HG03097 (cell line): ENCODE results near the gene ENO4.

Experiments
- ATAC-seq: cut with Tn5 transposase; IDR thresholded peaks from one replicate; pipeline ENCODE4 v1.9.1; 2021; ENCODE audit not compliant: unreplicated experiment, low FRiP score

Gene ENO4

GRCh38 chr10:116849248-116850057 lies at the start of gene ENO4:
TSS of gene ENO4 (plus strand) at chr10:116849499. CDS start at chr10:116849567, 68 bp downstream.
- ATAC-seq: no peak

GRCh38 chr10:116800286-116800929 lies 48.9 kb upstream of the ENO4 start:
- no peak for ATAC-seq

- no peak for ATAC-seq
Observed at GRCh38 chr10:116801658-116802057, 47.6 kb upstream of the ENO4 start.

GRCh38 chr10:116802474-116802873 lies 46.8 kb upstream of the ENO4 start:
- ATAC-seq: no peak

- no peak for ATAC-seq
Observed at GRCh38 chr10:116802876-116803275, 46.4 kb upstream of the ENO4 start.

- no peak for ATAC-seq
Observed at GRCh38 chr10:116803451-116804249, 45.6 kb upstream of the ENO4 start.

- ATAC-seq: no peak
Observed at GRCh38 chr10:116808706-116809105, 40.6 kb upstream of the ENO4 start.

- no peak for ATAC-seq
Observed at GRCh38 chr10:116809483-116810119, 39.7 kb upstream of the ENO4 start.

- no peak for ATAC-seq
Observed at GRCh38 chr10:116810120-116810500, 39.2 kb upstream of the ENO4 start.

GRCh38 chr10:116810895-116811294 lies 38.4 kb upstream of the ENO4 start:
- ATAC-seq: no peak

- no peak for ATAC-seq
Observed at GRCh38 chr10:116811691-116812090, 37.6 kb upstream of the ENO4 start.

GRCh38 chr10:116815641-116816415 lies 33.5 kb upstream of the ENO4 start:
- ATAC-seq: no peak

GRCh38 chr10:116817178-116817577 lies 32.1 kb upstream of the ENO4 start:
- ATAC-seq: no peak

- no peak for ATAC-seq
Observed at GRCh38 chr10:116817780-116818343, 31.4 kb upstream of the ENO4 start.

- ATAC-seq: no peak
Observed at GRCh38 chr10:116819999-116820677, 29.2 kb upstream of the ENO4 start.

GRCh38 chr10:116825901-116826300 lies 23.4 kb upstream of the ENO4 start:
- no peak for ATAC-seq

- ATAC-seq: no peak
Observed at GRCh38 chr10:116826803-116827202, 22.5 kb upstream of the ENO4 start.

- ATAC-seq: no peak
Observed at GRCh38 chr10:116827214-116827671, 22.1 kb upstream of the ENO4 start.

- ATAC-seq: no peak
Observed at GRCh38 chr10:116828116-116828515, 21.2 kb upstream of the ENO4 start.
